HG02870 (cell line): ENCODE results near the gene JMJD6.
"Not testable (repeated sequence)": the region's sequence is repeated elsewhere in the genome, so short reads cannot be mapped to it uniquely, and the experiment has no call there.

Experiments
- ATAC-seq: cut with Tn5 transposase; IDR thresholded peaks from one replicate; pipeline ENCODE4 v1.9.1; 2021; ENCODE audit warnings: mild to moderate bottlenecking, moderate library complexity; ENCODE audit not compliant: unreplicated experiment

JMJD6 gene

GRCh38 chr17:76726231-76726775 lies at the start of gene JMJD6:
Gene JMJD6, minus strand, starts transcription at chr17:76726606. Its CDS starts 131 bp downstream, at chr17:76726475.
- peak; percentile 75 for ATAC-seq

- ATAC-seq = no peak
These were observed 48.7 kb upstream of the JMJD6 start for GRCh38 chr17:76775021-76775600.

- no peak for ATAC-seq
These were observed 46.6 kb upstream of the JMJD6 start for GRCh38 chr17:76772842-76773525.

GRCh38 chr17:76758570-76758969 lies 32.2 kb upstream of the JMJD6 start:
- ATAC-seq = no peak

- ATAC-seq = no peak
These were observed 30.9 kb upstream of the JMJD6 start for GRCh38 chr17:76757256-76757655.

- ATAC-seq = no peak
These were observed 28.9 kb upstream of the JMJD6 start for GRCh38 chr17:76755285-76755684.

GRCh38 chr17:76753061-76753961 lies 26.9 kb upstream of the JMJD6 start:
- no peak for ATAC-seq

GRCh38 chr17:76752006-76752405 lies 25.6 kb upstream of the JMJD6 start:
- no peak for ATAC-seq

GRCh38 chr17:76751416-76751993 lies 25.1 kb upstream of the JMJD6 start:
- ATAC-seq = no peak

GRCh38 chr17:76748657-76749056 lies 22.3 kb upstream of the JMJD6 start:
- no peak for ATAC-seq

GRCh38 chr17:76747716-76748363 lies 21.4 kb upstream of the JMJD6 start:
- no peak for ATAC-seq

GRCh38 chr17:76745785-76746184 lies 19.4 kb upstream of the JMJD6 start:
- ATAC-seq = not testable (repeated sequence)

- no peak for ATAC-seq
These were observed 18.3 kb upstream of the JMJD6 start for GRCh38 chr17:76744747-76745146.

- ATAC-seq = no peak
These were observed 16.6 kb upstream of the JMJD6 start for GRCh38 chr17:76742958-76743357.

- ATAC-seq = no peak
These were observed 14.1 kb upstream of the JMJD6 start for GRCh38 chr17:76740329-76741118.

- ATAC-seq = not testable (repeated sequence)
These were observed 13.2 kb upstream of the JMJD6 start for GRCh38 chr17:76739568-76740115.

- ATAC-seq = no peak
These were observed 12.1 kb upstream of the JMJD6 start for GRCh38 chr17:76738468-76738850.

- peak; percentile 50 for ATAC-seq
These were observed 11.5 kb upstream of the JMJD6 start, which contains the start of gene MFSD11 for GRCh38 chr17:76737676-76738467. Gene MFSD11, plus strand, starts transcription at chr17:76738119. Its CDS starts 234 bp downstream, at chr17:76738353.
